ENCODE data around the gene MYL7. TPM values are rescaled to one million over a fixed set of nuclear protein-coding genes. Genes with fewer than 3 reads are reported as not detected.

The MYL7 gene
- total RNA-seq, 1 donor from 2014 or later, result 1.7 TPM

DNA sequence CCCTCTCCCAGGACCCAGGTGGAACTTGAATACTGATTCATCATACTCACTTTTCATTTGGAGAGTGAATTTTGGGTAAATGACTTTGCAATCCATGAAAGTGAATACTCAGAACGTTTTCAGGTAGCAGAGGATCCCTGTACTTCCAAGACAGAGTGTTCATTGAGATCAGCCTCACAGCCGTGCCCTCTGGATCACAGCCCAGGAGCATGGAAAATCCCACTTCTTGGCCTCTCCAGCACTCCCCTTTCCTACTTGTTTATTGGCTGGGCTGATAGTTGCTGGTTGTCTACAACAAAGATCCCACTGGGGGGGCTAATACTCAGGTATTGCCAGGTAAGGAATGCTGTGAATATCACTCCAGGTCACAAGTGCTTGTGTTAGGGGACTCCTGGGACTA, 42.3 kb upstream of the MYL7 start:
- DNase-seq (ENCODE audit: low spot score, unreplicated experiment), result no peak
- no peak overlapping the region for H3K4me3 Mint-ChIP-seq (ENCODE audit: low read depth)
- H3K9me3 Mint-ChIP-seq (ENCODE audit: low read depth), result peaks cover 6% of the 10 kb centered on the region
- peaks cover 13% of the 10 kb centered on the region for H3K27me3 Mint-ChIP-seq
- no peak overlapping the region for H3K27ac Mint-ChIP-seq
- TF ChIP-seq, protein P1, sequence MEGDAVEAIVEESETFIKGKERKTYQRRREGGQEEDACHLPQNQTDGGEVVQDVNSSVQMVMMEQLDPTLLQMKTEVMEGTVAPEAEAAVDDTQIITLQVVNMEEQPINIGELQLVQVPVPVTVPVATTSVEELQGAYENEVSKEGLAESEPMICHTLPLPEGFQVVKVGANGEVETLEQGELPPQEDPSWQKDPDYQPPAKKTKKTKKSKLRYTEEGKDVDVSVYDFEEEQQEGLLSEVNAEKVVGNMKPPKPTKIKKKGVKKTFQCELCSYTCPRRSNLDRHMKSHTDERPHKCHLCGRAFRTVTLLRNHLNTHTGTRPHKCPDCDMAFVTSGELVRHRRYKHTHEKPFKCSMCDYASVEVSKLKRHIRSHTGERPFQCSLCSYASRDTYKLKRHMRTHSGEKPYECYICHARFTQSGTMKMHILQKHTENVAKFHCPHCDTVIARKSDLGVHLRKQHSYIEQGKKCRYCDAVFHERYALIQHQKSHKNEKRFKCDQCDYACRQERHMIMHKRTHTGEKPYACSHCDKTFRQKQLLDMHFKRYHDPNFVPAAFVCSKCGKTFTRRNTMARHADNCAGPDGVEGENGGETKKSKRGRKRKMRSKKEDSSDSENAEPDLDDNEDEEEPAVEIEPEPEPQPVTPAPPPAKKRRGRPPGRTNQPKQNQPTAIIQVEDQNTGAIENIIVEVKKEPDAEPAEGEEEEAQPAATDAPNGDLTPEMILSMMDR (IDR thresholded peaks at IDR 0.05; ENCODE audit: unreplicated experiment), result no peak
- no peaks in the 10 kb centered on the region for H3K4me1 Mint-ChIP-seq (ENCODE audit: low read depth)
- H3K36me3 Mint-ChIP-seq (ENCODE audit: insufficient read depth), result no peaks in the 10 kb centered on the region

DNA sequence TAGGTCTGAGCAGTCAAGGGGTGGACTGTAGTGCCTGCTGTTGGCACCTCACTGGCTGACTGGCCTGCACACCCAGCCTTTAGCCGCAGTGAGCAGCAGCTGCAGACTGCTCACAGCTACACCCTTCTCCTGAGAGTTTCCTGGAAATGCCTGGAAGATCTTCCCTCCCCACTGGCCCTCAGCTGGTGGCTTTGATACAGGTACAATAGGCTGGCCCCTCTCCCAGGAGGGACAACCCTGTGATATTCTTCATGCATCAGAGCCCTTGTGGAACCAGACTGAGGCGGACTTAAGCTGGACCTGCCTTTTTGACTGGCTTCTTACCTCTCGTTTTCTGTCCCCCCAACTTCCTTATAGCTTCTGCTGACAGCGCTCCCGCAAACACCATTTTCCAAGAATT, 41.7 kb upstream of the MYL7 start:
- TF ChIP-seq, protein P1 (IDR thresholded peaks at IDR 0.05; ENCODE audit: unreplicated experiment), result no peak
- Mint-ChIP-seq H3K27me3 (peaks cover 14% of the 10 kb centered on the region), H3K9me3 (ENCODE audit: low read depth) (peaks cover 6% of the 10 kb centered on the region), H3K36me3 (ENCODE audit: insufficient read depth) (no peaks in the 10 kb centered on the region), H3K4me3 (ENCODE audit: low read depth) (no peak overlapping the region), H3K4me1 (ENCODE audit: low read depth) (no peaks in the 10 kb centered on the region), H3K27ac (no peak overlapping the region)
- DNase-seq (ENCODE audit: low spot score, unreplicated experiment), result no peak

DNA sequence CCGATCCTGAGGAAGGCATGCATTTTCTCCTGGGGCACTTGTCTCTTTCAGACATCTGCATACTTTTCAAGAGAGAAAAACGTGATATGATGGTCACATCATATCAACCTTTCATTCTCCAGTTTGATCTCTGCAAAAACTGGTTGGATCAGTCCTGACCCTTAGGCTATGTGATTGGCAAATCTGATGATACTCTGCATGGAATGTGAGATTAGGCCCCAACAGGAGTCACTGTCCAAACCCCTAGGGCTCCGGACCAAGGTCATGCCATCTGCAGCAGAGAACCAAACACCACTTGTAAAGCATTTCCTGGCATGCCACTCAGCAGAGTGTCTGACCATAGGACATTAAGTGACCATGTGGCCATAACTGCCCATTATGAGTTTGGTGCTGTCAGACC, 39.5 kb upstream of the MYL7 start:
- Mint-ChIP-seq H3K4me1 (ENCODE audit: low read depth) (no peaks in the 10 kb centered on the region), H3K9me3 (ENCODE audit: low read depth) (peaks cover 6% of the 10 kb centered on the region), H3K27ac (no peak overlapping the region), H3K27me3 (peaks cover 17% of the 10 kb centered on the region), H3K36me3 (ENCODE audit: insufficient read depth) (no peaks in the 10 kb centered on the region), H3K4me3 (ENCODE audit: low read depth) (no peak overlapping the region)
- DNase-seq (ENCODE audit: low spot score, unreplicated experiment), result no peak
- TF ChIP-seq, protein P1 (IDR thresholded peaks at IDR 0.05; ENCODE audit: unreplicated experiment), result no peak

DNA sequence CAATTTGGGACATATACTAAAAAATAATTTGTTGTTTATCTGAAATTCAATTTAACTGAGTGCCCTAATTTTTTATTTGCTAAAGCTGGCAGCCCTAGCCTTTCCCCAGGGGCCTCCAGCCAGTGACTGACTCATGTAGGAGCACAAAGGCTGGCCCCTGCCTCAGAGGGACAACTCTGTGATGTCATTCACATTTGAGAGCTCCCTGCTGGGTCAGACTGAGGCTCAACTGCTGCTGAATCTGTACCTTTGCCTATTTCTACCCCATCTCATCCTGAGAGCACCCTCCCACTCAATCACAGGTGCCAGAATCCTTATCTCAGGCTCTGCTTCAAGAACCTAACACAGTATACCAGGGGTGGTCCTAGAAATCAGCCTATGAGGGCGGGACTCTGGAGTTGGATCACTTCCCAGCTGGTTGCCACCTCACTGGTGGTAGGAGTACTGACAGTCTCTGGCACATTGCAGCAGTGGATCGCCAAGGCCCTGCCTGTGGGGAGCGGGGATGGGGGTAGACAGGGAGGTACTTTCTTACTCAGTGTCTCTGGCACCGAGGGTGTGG, 36.5 kb upstream of the MYL7 start:
- no peak for DNase-seq (ENCODE audit: low spot score, unreplicated experiment)
- no peak overlapping the region for H3K27ac Mint-ChIP-seq
- TF ChIP-seq, protein P1 (IDR thresholded peaks at IDR 0.05; ENCODE audit: unreplicated experiment), result no peak
- H3K27me3 Mint-ChIP-seq, result peaks cover 32% of the 10 kb centered on the region
- no peak overlapping the region for H3K4me3 Mint-ChIP-seq (ENCODE audit: low read depth)
- peaks cover 6% of the 10 kb centered on the region for H3K9me3 Mint-ChIP-seq (ENCODE audit: low read depth)
- no peaks in the 10 kb centered on the region for H3K4me1 Mint-ChIP-seq (ENCODE audit: low read depth)
- H3K36me3 Mint-ChIP-seq (ENCODE audit: insufficient read depth), result no peaks in the 10 kb centered on the region

DNA sequence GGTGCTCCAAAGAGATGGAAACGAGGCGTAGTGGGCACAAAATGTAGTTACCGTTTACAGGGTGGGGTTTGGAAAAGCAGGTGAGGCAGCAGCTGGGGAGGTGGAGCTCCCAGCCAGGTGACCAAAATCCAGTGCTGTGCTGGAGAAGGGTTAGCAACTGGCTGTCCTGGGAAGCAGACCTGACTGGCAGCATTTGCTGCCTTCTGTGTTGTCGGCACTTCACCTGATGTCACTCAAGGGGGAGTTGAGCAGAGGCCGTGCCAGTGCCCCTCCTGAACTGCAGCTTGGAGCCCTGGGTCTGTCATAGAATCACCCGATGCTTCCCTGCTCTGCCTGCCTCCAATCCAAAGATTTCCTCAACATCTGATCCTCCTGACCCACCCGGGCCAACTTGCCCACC, 35.4 kb upstream of the MYL7 start:
- Mint-ChIP-seq H3K4me1 (ENCODE audit: low read depth) (no peaks in the 10 kb centered on the region), H3K4me3 (ENCODE audit: low read depth) (no peak overlapping the region), H3K36me3 (ENCODE audit: insufficient read depth) (no peaks in the 10 kb centered on the region), H3K9me3 (ENCODE audit: low read depth) (no peaks in the 10 kb centered on the region), H3K27me3 (peaks cover 28% of the 10 kb centered on the region), H3K27ac (no peak overlapping the region)
- no peak for DNase-seq (ENCODE audit: low spot score, unreplicated experiment)
- TF ChIP-seq, protein P1 (IDR thresholded peaks at IDR 0.05; ENCODE audit: unreplicated experiment), result no peak

Measured in progenitor cell of endocrine pancreas (in vitro differentiated cells).